ENCODE measurements around the gene TTYH3. TPM values are rescaled to one million over a fixed set of nuclear protein-coding genes. Genes with fewer than 3 reads are reported as not detected.

TTYH3 gene
- total and polyA plus RNA-seq, 2 of the 8 experiments (the other 6 are each of a cell fraction or from before 2014, with no cell fraction given), result 66.2 to 169 TPM

GRCh38 chr7:2610898-2611297 lies 20.9 kb upstream of the TTYH3 start:
- POLR2A ChIA-PET (ENCODE audit: partially characterized antibody), result interaction anchor here (0.7 to 4.8 kb wide), 6 partner anchors 9 to 91 kb away, joined by 3 to 30 read pairs (median 4); partner anchors contain the start of gene TTYH3
- Histone ChIP-seq H3K23ac (ENCODE audit: insufficient read length) (no peak overlapping the region), H3K27ac (ENCODE audit: low read depth, low read length) (no peak overlapping the region), H4K8ac (ENCODE audit: extremely low read depth, insufficient read depth, low read length) (no peak overlapping the region), H3K79me2 (ENCODE audit: control insufficient read depth in 1 of 2, insufficient read depth in 2 of 2, low read length in 2 of 2) (no peaks in the 10 kb centered on the region), H2BK20ac (ENCODE audit: low read length) (no peak overlapping the region), H4K5ac (ENCODE audit: insufficient read length, low read depth, low read length) (no peak overlapping the region), H2BK5ac (ENCODE audit: low read depth, low read length) (no peak overlapping the region), H2BK120ac (replicated peaks; ENCODE audit: low read depth, low read length) (no peak overlapping the region), H3K23me2 (ENCODE audit: low read depth, low read length) (no peaks in the 10 kb centered on the region), H3K4me3 (ENCODE audit: extremely low read depth in 1 of 4, insufficient read depth in 2 of 4, low read depth in 3 of 4, low read length in 4 of 4) (no peak overlapping the region), H3K18ac (ENCODE audit: extremely low read depth, low read length) (no peak overlapping the region), H3K27me3 (replicated peaks in 1 of 4; ENCODE audit: control insufficient read depth in 3 of 4, extremely low read depth in 1 of 4, insufficient read depth in 3 of 4, low read length in 3 of 4) (no peaks in the 10 kb centered on the region), H4K20me1 (replicated peaks in 1 of 2; ENCODE audit: control insufficient read depth in 1 of 2, insufficient read depth in 2 of 2, low read length in 2 of 2) (no peaks in the 10 kb centered on the region), H2AK5ac (ENCODE audit: low read depth, low read length) (no peak overlapping the region), H3K14ac (ENCODE audit: insufficient read length) (no peak overlapping the region), H3K56ac (replicated peaks; ENCODE audit: insufficient read length, low read depth, low read length) (no peak overlapping the region), H3K9ac (replicated peaks in 1 of 4; ENCODE audit: extremely low read depth in 1 of 4, low read depth in 3 of 4, low read length in 3 of 4) (no peak overlapping the region), H4K91ac (replicated peaks; ENCODE audit: insufficient read length, low read length) (no peak overlapping the region), H2AFZ (ENCODE audit: low read length) (no peak overlapping the region), H3K36me3 (ENCODE audit: control insufficient read depth in 2 of 4, insufficient read depth in 4 of 4, low read length in 3 of 4) (no peaks in the 10 kb centered on the region), H3K4me1 (replicated peaks in 1 of 4; ENCODE audit: control insufficient read depth in 3 of 4, insufficient read depth in 4 of 4, low read length in 3 of 4) (peaks cover 0 to 17% (median 14%) of the 10 kb centered on the region in 4 experiments; a peak in 5 of 7 replicates), H3K4ac (replicated peaks; ENCODE audit: insufficient read length, low read depth, low read length) (no peak overlapping the region), H2BK15ac (ENCODE audit: low read length) (0 out of 2 replicates have a peak overlapping the region, but pooled peaks have one; percentile 29), H3K79me1 (ENCODE audit: low read depth, low read length) (no peaks in the 10 kb centered on the region; the same call in 1 of the 2 replicates), H3K9me3 (ENCODE audit: insufficient read depth in 2 of 2, low read depth in 1 of 2, low read length in 1 of 2) (no peaks in the 10 kb centered on the region), H3K4me2 (ENCODE audit: insufficient read depth in 1 of 2, low read depth in 2 of 2, low read length in 2 of 2) (no peak overlapping the region), H2BK12ac (ENCODE audit: low read depth, low read length) (no peak overlapping the region)
- CTCF ChIA-PET (ENCODE audit: partially characterized antibody), result interaction anchor here (0.7 to 4.4 kb wide), 16 partner anchors 9 to 161 kb away, joined by 3 to 28 read pairs (median 3); partner anchors contain the start of genes BRAT1 and TTYH3
- DNase-seq (ENCODE audit: low read depth in 1 of 2, low spot score in 2 of 2) (no peak), FAIRE-seq (no peak)
- TF ChIP-seq E2F6 (IDR thresholded peaks at IDR 0.05) (no peak), SIX5 (IDR thresholded peaks at IDR 0.05; ENCODE audit: low read depth, low read length) (no peak), EGR1 (IDR thresholded peaks at IDR 0.05; ENCODE audit: borderline replicate concordance, low read depth, low read length) (no peak), MAX (IDR thresholded peaks at IDR 0.05) (no peak), TCF12 (IDR thresholded peaks at IDR 0.05; ENCODE audit: low read depth, low read length) (no peak), NANOG (IDR thresholded peaks at IDR 0.05; ENCODE audit: insufficient read depth, low read depth, low read length, poor library complexity, severe bottlenecking) (no peak), CHD2 (IDR thresholded peaks at IDR 0.05; ENCODE audit: low read length) (no peak), SRF (IDR thresholded peaks at IDR 0.05; ENCODE audit: low read depth, low read length) (no peak)
- WGBS, 2 experiments (ENCODE audit: extremely low coverage in 1 of 2, insufficient coverage in 1 of 2, insufficient read length in 1 of 2, insufficient replicate concordance in 2 of 2, low coverage in 1 of 2, low lambda C conversion rate in 2 of 2, missing lambda C conversion rate in 1 of 2), result 93% methylated on average over 11 of the region's 14 CpGs; no CpG with 5 or more reads in 1 of the 2 experiments

Measured in H1 (cell line).